GM21529 (cell line): ENCODE measurements around the gene HK3.

Experiments used
- ATAC-seq: cut with Tn5 transposase; IDR thresholded peaks from one replicate; pipeline ENCODE4 v1.9.1; 2021; ENCODE audit not compliant: unreplicated experiment

Gene HK3

DNA sequence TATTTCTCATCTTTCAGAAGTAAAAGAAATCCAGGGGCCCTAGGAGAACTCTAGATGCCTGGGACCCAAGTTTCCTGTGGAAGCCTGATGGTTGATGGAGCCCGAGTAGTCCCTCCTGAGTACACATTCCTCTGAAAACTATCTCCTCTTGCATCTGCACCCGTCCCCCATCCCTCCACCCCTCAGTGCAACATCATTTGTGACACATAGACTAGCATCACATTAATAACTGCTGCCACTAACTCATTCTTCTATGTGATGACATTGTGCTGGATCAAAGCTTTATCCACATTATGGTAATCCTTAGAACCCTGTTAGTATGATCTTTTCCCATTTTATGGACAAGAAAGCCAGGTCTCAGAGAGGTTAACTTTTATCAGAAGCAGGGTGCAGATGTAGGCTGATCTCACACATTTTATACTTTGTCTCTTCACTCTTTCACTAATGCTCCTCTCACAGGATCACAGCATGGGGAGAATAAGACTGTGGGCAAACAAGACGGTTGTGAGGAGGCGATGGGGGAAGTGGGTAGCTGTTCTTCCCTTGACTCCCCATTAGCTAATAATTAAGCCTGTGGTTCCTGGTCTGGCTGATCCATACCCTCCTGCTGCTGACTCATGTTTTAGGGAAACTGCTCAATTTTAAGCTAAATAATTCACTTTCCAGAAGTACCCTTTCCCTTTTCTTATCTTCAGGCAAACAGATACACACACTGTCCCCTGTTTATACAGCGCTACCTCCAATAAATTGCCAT, 3.9 kb upstream of the HK3 start:
- ATAC-seq: no peak

DNA sequence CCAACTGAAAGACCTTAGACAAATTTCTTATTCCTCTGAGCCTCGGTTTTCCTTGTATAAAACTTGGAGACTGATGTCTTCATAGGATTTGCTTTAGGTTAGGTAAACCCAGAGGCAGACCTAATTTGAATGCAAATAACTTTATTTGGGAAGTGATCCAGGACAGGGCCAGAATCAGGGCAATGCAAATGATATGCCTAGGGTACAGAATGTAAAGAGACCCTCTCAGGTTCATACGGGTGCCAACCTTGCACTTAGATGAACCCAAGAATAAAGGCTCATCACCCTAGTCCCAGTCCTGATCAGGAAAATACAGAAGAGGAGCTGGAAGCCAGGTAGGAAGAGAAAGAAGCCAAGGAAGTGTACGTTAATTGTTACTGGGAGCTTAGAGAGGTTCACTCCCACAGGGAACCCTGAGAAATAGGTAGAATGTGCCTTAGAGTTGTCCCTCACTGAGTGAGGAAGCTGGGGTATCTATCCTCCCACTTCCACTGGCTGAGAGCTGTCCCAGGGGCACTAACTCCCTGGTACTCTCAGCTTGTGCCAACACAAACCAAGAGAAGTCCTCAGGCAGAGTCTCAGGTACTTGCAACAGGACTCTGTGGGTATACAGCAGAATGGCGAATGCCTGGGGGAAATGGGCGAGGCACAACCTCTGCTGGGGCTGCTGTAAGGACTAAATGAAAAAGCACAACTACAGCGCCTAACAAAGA, 3.1 kb upstream of the HK3 start:
- ATAC-seq: no peak

DNA sequence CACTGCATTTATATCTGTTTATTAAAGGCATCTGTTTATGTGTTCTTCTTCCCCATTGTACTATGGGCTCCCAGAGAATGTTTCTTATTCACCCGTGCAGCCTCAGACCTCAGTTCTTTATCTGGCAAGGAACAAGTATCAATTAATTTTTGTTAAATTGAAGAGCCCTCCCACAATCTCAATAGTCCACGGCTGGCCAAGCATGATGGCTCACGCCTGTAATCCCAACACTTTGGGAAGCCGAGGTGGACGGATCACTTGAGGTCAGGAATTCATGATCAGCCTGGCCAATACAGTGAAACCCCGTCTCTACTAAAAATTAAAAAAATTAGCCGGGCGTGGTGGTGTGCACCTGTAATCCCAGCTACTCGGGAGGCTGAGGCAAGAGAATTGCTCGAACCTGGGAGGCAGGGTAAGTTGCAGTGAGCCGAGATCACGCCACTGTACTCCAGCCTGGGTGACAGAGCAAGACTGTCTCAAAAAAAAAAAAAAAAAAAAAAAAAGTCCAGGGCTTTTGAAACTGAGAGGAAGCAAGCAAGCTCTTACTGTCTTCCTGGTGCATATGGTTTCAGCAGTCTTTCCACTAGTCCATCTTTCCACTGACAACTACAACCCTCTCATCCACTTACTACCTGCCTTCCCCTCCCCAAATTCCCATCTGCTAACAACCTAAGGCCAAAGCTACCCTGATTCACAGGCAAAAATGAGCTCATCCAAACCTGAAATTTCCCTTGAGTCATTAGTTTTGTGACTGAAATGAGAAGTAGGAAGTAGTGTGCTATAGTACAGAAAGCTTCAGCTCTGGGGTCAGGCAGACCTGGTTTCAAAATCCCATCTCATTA, 2.3 kb upstream of the HK3 start:
- peak; percentile 63 for ATAC-seq

DNA sequence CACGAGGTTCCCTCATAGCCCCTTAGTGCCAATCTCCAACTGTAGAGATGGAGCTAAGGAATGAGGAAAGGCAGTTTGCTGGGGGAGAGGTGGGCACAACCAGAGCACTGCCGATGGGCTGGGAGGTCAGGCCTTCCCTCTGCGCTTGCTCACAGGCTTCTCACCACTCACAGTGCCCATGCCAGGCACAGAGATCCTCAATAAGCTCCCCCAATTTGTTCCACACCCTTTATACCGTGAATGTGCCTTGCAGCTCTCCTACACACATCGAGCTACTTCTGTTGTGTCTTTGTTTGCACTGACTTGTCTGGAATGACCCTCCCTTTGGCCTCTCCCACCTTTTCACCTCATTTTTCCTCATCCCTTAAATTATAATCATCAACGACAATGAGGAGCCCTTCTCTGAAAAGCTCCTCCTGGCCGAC, 1.6 kb upstream of the HK3 start:
- ATAC-seq: no peak

DNA sequence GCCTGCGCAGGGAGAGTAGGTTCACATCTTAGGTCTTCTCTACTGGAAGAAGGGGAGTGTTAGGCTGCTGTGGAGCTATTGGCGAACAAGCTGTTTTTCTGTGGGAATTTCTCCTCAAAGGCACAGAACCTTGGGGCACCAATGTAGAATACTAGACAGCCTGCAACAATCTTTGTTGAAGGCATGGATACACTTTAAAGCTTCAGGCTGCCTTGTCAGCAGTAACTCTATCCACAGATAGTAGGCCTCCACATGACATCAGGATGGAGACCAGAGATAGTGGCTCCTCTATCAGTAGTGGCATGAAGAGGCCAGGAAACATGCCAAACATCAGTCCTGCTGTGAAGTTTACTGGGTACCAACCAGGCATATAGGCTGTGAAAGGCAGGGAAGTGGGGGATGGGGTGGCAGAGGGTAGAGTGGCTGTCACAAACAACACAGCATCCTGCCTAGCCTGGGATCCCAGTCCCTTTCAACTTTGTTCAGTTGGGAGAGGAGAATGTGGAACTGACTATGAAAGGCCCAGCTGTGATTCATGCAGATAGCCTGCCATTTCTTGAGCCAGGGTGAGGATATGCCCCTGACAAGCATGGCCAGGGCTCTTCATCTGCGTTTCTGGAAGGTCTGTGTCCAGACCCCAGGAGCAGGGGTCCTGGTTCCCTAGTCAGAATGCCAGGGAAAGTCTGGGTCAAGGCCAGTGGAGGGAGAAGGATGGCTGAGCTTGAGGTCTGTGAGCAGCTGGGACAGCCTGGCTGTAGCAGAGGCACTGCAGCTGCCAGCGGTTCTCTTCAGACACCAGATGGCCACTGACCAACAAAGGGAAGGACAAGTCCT, 1.0 kb upstream of the HK3 start:
- ATAC-seq: no peak

DNA sequence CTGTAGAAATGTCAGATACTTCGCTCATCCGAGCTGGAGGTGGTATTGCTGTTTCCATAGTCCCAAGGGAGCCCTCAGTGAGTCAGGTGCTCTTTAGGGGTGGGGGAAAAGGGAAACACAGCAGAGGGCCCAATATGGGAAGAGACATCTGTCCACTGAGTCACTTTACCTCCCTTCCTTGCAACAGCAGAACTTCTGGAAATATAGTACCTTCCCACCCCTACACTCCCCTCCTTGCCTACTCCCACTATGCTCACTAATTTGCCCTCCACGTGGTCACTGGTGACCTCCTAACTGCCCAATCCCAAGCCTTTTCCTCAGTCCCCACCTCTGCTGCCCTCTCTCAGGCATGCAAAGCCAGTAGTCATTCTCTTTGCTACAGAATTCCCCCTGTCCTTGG, 1.9 kb downstream of the HK3 start:
- no peak for ATAC-seq

DNA sequence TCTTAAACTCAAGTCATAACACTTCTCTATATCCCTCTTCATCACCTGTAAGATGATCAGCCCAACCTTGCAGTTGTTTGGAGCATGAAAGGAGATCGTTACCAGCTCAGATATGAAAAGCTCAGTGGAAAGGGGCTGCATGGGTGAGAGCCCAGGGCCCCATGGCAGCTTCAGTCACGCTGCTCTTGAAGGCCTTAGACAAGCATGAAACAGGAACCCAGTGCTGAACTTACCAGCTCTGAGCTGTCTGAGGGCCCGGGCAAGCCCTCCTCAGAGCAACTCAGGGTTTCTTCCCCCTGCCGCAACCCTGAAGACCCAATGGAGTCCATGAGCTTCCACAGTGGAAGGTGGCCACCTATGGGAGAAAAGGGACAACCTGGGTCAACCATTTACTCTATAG, 3.3 kb downstream of the HK3 start:
- ATAC-seq: no peak

DNA sequence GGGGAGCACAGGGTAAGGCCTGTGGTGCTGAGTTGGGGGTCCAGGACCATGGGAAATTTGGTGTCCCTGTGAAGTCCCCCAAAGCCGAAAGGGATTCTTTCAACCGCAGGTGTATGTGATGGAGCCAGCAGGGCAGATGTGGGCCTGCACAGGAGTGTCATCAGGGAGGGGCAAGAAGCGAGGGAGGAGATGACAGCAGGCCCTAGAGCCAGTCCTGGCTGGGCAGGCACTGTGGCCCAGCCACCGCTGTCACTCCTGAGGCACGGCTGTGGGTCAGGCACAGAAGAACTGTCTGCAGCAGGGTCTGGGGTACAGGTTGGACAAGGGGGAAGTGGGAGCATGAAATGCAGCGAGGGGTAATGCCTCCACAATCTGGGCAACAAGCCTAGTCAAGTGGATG, 4.8 kb downstream of the HK3 start:
- no peak for ATAC-seq

DNA sequence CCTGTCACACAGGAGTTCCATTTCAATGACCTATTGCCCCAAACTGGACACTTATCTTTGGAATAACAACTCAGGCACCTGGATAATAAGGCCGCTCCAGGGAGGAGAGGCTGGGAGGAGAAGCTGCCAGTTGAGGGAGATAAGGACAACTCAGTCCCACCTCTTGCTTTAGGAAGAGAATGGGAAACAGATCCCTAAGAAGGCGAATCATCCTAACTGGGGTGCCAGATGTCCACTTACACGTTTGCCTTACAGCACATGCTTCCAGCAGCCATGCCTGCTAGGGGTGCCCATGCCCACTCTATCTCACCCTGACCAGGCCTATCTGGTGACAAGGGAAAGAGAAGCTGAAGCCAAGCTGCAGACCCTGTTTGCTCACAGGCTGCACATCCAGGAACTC, 6.5 kb downstream of the HK3 start:
- ATAC-seq: no peak

DNA sequence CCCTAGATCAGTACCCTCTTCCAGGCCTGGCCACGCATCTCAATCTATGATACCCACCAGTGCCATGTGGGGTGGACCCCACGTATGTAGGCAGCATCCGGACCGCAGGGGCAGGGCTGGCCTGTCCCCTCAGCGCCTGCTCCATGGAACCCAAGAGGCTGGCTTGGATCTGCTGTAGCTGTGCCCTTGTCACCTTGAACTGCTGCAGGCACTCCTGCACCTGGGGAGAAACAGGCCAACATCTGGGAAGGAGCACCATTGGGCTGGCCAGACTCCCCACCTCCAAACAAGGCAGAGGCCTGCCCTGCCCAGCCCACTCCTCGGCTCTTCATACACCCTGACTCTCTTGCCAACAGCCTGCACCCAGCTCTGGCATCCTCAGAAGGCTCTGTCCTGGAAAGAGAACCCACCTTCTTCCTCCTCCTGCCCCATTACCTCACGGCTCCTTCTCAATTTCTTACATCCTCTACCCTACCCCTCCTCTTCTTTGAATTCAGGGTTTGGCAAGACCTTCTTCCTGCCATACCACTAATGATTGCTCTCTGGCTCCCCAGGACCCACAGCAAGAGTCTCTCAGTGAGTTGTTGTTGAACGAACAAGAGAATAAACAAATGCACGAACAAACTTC, 7.7 kb downstream of the HK3 start:
- ATAC-seq: no peak

DNA sequence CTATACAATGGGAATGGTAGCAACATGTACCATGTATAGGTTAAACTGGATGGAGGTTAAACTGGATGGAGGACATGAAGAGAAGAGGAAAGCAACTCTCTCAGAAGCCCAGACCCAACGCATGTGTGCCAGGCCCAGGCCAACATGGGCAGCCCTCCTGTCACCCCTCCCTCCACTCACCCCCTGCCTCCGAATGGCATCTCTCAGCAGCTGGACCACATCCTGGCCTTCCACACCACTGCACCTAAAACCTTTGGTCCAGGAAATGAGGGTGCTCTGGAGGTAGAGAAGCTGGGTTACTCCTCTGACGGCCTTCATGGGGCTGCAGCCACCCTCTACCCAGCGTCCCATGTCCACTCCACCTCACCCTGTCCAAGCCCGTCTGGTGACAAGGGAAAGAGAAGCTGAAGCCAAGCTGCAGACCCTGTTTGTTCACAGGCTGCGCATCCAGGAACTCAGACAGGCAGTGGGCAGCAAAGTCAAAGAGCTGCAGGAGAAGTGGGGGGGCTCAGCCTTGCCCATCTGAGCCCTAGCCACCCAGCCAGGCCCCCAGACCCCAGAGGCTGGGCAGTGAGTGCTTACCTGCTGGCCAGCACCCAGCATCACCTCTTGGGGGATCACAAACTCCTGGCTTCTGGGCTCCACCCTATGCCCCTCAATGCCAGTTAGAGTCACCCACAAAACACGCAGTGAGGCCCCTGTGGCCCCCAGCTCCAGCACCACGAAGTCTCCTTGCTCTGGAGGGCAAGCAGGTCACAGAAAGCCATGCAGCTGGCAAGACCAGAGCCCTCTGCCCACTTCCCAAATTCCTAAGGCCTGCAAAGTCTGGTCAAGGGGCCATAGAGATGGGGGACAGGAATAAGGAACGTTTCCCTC, 8.5 kb downstream of the HK3 start:
- no peak for ATAC-seq

DNA sequence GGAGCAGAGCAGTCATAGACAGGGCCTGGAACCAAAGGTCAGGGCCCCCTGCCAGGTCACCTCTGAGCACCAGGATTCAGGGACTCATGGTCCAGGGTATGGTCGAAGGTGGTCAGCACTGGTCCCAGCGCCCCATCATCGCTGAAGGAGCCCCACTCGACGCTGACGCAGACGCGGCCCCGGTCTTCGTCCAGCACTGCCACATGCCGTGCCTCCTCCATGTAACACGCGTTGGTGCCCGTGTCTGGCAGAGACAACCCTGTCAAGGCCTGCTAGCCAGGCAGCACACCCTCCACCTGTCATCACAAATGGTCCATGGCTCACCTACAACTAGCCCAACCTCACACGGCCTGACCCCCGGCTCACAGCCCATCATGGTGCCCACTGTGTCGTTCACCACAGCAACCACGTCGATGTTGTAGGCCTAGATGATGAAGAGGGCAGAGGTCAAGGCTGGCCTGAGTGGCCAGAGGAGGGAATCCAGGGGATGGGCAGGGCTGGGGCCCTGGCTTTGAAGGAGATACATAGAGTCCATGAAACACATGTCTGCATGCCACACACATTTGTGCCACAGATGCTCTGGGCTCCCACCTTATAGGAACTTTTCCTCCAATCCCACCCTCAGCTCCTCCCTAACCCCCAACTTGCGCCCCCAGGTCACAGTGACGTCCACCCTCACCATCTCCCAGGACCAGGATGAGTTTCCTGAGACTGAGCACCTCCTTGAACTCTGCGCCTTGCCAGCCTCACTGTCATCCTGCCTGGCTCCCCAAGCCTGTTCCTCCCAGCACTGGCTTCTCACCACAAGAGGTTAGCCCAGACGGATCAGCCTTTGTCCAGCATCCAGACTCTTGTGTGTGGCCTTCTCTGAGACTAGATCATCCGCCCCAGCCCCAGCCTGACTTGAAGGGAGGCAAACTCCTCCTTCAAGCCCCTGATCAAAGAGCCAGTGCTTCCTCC, 9.5 kb downstream of the HK3 start:
- ATAC-seq: no peak

DNA sequence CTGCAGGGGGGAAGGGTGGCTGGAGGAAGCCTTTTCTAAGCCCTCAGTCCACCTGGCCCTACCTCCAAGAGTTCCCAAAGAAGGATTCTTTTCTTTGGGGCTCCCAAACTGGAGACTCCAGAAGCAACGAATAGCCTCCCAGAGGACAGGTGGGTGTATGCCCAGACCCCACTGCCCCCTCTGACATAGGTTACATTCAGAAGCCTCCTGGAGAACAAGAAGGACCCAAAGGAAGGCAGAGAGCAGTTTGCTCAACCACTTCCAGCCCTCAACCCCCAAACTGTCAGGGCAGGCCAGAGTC, 10.3 kb downstream of the HK3 start:
- no peak for ATAC-seq

DNA sequence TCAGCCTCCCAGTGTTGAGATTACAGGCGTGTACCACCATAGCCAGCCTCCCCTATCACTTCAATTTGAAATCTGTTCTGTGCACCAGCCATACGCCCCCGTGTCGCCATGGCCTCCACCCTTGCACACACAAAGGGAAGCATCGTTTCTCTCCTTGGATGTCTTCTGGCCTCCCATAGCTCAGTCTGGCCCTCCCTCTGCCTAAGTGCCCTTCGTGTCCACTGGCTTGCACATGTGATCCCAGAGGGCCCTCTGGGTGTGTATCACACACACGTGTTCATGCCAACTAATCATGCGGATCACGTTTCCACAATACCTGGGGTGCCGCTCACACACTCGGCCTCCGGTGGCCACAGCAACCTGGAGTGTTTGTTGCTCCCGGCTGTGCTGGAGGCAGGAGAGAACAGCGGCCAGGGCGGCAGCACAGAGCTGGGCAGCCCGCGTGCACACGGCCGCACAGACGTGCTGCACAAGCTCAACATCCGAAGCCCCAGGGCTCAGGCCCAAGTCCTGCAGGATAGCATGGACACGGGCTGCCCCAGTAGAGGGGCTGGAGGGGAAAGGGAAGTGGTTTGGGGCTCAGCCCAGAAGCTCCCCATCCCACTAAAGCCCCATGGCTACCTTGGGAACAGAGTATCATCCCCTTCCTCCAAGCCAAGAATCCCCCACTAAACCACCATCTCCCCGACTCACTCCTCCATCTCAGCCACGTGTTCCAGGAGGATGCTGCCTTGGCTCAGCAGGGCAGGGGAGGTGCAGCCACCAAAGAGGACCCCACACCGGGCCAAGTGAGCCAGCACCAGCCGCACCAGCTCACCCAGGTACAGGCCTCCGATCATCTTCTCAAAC, 10.9 kb downstream of the HK3 start:
- no peak for ATAC-seq

DNA sequence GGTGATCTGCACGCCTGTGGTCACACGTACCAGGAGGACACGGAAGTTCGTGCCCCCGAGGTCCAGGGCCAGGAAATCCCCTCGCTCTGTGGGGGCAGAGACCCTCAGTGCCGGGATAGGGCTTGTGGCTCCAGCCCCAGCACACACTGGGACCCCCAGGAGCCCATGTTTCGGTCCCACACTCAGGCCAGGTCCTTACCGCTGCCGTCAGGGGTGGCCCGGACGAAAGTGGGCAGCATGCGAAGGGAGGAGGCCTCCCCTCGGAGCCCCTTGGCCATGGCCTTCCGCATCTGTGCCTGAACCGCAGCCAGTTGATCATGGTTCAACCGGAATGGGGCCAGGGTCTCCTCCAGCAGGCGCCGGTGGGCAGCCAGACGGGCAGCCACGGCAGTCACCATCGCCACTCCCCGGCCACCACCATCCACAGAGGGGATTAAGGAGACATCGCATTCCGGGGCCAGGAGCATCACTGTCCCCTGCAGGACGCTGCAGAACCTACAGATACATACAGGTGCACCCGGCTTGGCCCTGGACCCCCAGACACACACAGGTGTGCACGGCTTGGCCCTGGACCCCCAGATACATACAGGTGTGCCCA, 11.8 kb downstream of the HK3 start:
- ATAC-seq: no peak

DNA sequence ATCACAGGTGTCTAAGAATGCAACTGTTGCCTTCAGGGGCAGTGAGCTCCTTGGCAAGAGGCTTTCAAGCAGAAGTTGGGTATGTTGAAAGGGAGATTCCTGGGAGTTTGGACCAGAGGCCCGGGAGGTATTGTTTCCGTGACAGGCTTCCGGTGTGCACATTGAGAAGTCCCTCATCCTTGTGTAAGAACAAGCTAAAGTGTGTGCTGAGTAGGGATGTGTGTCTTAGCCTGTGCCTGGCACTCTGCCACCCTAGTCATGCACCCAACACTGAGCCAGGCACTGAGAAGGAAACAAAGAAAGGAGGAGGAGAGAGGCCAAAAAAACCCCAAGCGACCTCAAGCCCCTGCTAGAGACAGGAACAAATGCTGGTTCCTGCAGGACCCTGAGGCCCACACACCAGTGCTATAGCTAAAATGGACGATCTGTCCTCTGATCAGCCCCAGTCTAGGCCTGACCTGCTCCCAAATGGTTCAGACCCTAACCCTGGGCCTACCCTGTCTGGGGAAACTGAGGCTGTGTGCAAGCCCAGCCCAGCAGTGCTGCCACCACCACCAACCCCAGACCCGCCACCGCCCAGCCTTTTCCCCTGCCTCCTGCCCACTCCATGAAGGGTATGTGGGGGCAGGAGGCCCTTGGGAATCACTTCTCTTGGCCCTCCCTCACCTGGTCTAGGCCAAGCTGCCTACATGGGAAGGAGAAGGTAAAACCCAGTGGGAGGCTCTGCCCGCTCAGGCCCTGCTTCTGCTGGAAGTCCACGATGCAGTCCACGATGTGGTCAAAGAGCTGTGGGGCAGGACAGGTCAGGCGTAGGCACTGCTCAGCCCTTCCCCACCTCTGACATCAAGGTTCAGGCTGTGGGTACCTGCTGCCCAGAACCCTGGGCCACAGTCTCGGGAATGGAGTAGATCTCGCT, 12.6 kb downstream of the HK3 start:
- ATAC-seq: no peak
